ENCODE results near the gene TPSAB1.
"Not testable (repeated sequence)": the region's sequence is repeated elsewhere in the genome, so short reads cannot be mapped to it uniquely, and the experiment has no call there.

The TPSAB1 gene

GRCh38 chr16:1225051-1225451 is 15.5 kb upstream of the TPSAB1 start, which contains the start of gene TPSG1:
Gene TPSG1, minus strand, starts transcription at chr16:1225268. Its CDS starts 16 bp downstream, at chr16:1225252.
- DNase-seq = no peak

GRCh38 chr16:1225728-1226311 is 14.7 kb upstream of the TPSAB1 start:
- DNase-seq = not testable (repeated sequence)

DNA sequence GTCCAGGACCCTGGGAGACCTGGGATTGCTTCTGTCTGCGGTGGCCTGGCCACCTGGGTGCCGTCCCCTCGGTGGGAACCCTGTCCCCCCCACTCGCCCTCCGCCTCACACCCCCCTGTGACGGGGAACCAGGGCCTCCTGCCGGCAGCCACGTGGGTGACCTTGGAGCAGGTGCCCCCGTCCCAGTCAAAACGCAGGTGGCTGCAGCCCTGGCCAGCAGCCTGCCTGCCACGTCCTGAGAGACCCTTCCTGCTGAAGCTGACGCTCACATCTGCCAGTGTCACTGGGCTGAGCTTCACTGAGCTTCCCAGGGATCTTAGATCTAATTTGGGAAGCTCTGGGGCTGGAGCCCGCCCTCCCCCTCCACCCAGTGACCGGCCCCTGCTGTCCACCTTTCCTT is 13.8 kb upstream of the TPSAB1 start:
- DNase-seq = not testable (repeated sequence)

DNA sequence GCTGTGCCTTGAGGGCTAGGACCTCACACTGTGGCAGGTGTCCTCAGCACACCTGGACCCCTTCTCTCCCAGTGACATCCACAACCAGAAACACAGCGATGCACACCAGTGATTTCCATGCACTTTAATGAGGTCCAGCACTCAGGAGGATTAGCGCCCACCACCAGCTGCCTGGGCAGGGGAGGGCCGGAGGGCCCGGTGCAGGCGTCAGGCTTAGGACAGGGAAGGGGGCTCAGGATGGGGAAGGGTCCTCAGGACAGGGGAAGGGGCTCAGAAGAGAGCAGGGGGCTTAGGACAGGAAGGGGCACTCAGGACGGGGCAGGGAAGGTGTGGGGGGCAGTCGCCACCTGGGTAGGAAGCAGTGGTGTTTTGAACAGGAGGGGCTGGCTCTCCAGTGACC is 12.3 kb upstream of the TPSAB1 start:
- not testable (repeated sequence) for DNase-seq

DNA sequence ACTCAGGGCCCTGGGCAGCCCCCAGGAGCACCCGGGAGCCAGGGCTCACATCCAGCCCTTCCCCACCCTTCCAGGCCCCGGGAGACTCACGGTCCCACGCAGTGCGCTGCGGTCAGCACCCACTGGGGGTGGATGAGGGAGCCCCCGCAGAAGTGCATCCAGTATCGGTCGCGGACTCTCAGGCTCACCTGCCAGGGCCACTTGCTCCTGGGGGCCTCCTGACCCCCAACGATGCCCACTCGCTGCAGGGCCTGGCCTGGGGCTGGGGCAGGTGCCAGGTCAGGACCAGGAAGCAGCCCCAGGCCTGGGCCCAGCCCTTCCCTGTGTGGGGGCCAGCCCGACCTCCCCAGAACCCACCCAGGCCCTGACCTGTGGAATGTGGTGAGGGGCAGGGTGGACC is 11.0 kb upstream of the TPSAB1 start:
- not testable (repeated sequence) for DNase-seq

DNA sequence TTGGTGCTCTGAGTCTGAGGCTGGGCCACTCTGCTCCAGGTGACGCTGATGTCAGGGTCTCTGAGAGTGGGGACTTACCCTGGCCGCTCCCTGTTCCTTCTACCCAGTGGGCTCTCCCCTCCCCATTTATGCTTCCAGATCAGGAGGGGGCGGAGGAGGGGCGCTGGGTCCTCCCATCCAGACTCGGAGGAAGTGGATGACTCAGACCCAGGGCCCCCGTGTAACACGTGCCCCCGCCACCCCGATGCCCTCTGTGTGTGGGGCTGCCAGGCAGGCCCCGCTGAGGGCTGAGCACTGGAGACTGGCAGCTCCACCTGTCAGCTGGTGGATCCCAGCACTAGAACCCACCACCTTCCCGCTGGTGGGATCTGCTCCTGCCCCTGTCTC is 10.4 kb upstream of the TPSAB1 start, which contains the start of gene TPSB2:
TPSB2 (minus strand) TSS at position 101 of the 387 bp plus-strand sequence. CDS start 233 bp downstream, outside the sequence.
- DNase-seq = not testable (repeated sequence)

- DNase-seq = not testable (repeated sequence)
These were observed 9.9 kb upstream of the TPSAB1 start for GRCh38 chr16:1230471-1231212.

GRCh38 chr16:1231301-1231700 is 9.2 kb upstream of the TPSAB1 start:
- not testable (repeated sequence) for DNase-seq

DNA sequence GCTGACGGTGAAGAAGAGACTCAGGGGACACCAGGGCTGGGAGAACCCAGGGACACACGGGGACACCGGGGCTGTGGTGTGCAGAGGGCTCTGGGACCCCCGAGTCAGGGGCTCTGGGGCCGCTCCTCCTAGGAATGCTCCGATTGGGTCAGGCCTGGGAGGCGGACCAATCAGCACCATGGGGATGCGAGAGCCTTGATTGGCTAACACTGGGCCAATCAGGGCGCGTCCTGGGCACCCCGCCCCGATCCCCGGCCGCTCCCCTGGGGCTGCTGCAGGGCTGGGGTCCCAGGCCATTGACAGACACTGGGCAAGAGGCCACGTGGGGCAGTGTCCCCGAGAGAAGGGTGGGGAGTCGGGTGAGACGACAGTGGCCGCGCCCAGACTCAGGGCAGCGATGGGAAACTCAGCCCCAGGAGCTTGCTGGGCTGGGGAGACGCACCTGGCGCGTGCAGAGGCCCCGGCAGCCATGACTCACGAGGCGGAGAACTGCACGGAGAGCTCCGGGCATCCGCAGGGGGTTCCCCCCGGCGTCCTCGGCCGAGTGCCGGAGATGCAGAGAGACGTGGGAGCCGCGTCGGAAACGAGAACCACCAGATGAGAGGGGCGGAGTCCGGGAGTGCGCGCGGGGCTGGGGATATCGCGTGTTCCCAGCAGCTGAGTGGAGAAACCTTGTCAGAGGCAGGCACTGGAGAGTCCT is 8.3 kb upstream of the TPSAB1 start:
- not testable (repeated sequence) for DNase-seq

GRCh38 chr16:1236659-1237058 is 3.8 kb upstream of the TPSAB1 start:
- not testable (repeated sequence) for DNase-seq

GRCh38 chr16:1237990-1238389 is 2.5 kb upstream of the TPSAB1 start:
- DNase-seq = no peak

- not testable (repeated sequence) for DNase-seq
These were observed 1.6 kb upstream of the TPSAB1 start for GRCh38 chr16:1238909-1239308.

- DNase-seq = not testable (repeated sequence)
These were observed 930 bp upstream of the TPSAB1 start for GRCh38 chr16:1239575-1239974.

DNA sequence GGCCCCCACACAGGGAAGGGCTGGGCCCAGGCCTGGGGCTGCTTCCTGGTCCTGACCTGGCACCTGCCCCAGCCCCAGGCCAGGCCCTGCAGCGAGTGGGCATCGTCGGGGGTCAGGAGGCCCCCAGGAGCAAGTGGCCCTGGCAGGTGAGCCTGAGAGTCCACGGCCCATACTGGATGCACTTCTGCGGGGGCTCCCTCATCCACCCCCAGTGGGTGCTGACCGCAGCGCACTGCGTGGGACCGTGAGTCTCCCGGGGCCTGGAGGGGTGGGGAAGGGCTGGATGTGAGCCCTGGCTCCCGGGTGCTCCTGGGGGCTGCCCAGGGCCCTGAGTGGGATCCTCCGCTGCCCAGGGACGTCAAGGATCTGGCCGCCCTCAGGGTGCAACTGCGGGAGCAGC is 576 bp downstream of the TPSAB1 start:
- DNase-seq = not testable (repeated sequence)

DNA sequence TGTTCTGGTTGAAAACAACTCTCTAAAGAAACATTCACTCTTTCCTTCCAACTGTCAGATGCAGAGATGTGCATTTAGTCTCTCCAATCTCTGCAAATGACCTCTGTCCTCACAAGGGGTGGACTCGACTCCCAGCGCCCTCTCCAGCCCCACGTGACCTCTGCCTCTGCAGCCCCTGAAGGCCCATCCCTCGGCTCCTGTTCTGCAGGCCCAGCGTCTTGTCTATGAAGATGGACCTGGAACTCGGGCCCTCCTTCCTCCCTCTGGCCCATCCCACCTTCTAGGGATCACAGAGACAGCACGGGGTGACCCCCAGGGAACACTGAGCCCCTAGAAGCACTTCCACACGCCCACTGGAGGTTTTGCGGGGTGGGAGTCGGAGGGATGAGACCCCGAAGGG is 2.9 kb downstream of the TPSAB1 start:
- not testable (repeated sequence) for DNase-seq

DNA sequence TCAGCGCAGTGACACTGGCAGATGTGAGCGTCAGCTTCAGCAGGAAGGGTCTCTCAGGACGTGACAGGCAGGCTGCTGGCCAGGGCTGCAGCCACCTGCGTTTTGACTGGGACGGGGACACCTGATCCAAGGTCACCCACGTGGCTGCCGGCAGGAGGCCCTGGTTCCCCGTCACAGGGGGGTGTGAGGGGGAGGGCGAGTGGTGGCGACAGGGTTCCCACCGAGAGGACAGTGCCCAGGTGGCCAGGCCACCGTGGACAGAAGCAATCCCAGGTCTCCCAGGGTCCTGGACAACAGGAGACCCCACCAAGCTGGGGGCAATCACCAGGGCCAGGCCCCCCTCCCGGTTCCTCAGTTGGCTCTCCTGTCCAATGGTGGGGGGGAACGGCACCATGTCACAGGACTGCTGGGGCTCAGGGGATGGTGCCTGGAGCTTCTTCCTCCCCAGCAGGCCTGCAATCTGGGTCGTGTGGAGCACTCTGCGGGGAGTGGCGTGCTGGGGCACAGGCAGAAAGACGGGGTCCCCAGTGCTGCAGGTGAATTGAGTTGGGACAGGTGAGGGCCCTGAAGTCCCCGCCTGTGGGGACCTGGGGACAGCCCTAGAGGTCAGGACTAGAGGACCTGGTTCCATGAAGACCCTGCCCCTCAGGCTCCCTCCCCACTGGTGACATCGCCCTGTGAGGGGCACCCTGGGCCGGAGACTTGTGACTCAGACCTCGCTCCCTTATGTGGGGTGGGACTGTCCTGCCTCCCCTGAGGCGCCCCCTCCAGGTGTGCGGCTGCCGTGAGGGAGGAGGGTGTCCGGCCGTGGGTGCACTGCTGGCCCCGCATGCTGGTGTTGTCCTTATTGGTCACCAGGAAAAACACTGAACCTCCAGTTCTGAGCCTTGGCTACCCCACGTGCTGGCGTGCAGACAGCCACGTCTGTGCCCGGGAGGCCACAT is 3.7 kb downstream of the TPSAB1 start:
- DNase-seq = not testable (repeated sequence)

- DNase-seq = no peak
These were observed 4.4 kb downstream of the TPSAB1 start for GRCh38 chr16:1244881-1245280.

GRCh38 chr16:1245452-1246020 is 5.0 kb downstream of the TPSAB1 start:
- no peak for DNase-seq

DNA sequence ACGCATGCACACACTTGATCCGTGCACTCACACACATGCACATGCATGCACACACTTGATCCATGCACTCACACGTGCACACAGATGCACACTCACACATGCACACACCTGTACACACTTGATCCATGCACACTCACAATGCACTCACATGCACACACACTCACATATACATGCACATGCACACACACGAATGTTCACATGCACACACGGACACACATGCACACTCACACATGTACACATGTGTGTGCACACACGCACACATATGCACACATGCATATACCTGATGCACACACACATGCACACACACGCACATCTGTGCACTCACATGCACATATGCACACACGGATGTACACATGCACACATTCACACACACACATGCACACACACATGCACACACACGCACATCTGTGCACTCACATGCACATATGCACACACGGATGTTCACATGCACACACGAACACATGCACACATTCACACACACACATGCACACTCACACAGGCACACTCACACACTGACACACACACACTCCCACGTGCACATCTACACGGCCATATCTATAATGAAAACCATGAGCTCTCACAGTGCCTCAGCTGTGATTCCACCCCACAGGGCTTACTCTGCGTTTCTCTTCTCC is 7.5 kb downstream of the TPSAB1 start:
- DNase-seq = not testable (repeated sequence)

- not testable (repeated sequence) for DNase-seq
These were observed 8.7 kb downstream of the TPSAB1 start for GRCh38 chr16:1249031-1249755.

Data from cortex of kidney (tissue), 1 donor.